ENCODE results near the gene POLR2E.

GRCh38 chr19:1070931-1071791 is 24.0 kb downstream of the POLR2E start:
- TF ChIP-seq EP300 (IDR thresholded peaks at IDR 0.05; ENCODE audit: borderline replicate concordance in 1 of 2, low read depth in 1 of 2, low read length in 1 of 2) (no peak), REST (IDR thresholded peaks at IDR 0.05; ENCODE audit: low read depth, low read length) (no peak), NRF1 (IDR thresholded peaks at IDR 0.05; ENCODE audit: low read depth, low read length) (no peak), CTCF (IDR thresholded peaks at IDR 0.05) (no peak)
